Measurements from ENCODE around the gene NAP1L4.

NAP1L4 gene

DNA sequence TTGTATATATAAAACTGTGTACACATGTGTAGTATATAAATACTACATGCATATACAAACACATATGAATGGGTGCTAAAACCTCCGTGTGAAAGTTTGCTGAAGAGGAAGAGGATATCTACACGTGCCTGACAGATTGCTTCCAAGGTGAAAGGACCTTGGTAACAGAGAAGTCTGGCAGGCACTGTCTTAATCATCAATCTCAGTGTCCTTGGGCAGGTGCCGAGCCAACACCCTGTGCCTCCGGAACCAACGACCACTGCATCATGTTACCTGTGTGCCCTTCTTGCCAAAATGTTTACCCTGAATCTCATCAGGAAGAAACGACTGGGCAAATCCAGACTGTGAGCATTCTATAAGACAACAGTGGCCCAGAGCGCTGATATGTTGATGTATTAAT lies 15.0 kb downstream of the NAP1L4 start:
- TF ChIP-seq, protein P1, sequence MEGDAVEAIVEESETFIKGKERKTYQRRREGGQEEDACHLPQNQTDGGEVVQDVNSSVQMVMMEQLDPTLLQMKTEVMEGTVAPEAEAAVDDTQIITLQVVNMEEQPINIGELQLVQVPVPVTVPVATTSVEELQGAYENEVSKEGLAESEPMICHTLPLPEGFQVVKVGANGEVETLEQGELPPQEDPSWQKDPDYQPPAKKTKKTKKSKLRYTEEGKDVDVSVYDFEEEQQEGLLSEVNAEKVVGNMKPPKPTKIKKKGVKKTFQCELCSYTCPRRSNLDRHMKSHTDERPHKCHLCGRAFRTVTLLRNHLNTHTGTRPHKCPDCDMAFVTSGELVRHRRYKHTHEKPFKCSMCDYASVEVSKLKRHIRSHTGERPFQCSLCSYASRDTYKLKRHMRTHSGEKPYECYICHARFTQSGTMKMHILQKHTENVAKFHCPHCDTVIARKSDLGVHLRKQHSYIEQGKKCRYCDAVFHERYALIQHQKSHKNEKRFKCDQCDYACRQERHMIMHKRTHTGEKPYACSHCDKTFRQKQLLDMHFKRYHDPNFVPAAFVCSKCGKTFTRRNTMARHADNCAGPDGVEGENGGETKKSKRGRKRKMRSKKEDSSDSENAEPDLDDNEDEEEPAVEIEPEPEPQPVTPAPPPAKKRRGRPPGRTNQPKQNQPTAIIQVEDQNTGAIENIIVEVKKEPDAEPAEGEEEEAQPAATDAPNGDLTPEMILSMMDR (IDR thresholded peaks at IDR 0.05; ENCODE audit: low read depth, low read length): no peak
- in situ Hi-C loops (cut with HindIII; ENCODE audit: low sequenced_read_pairs): no loop called here
- no peak overlapping the region for H3K4me3 ChIP-seq (ENCODE audit: low read depth, low read length)
- DNase-seq (ENCODE audit: low read depth, low spot score): no peak

GRCh38 chr11:2976294-2977063 lies 15.7 kb downstream of the NAP1L4 start:
- TF ChIP-seq, protein P1 (IDR thresholded peaks at IDR 0.05; ENCODE audit: low read depth, low read length): no peak
- in situ Hi-C loops (cut with HindIII; ENCODE audit: low sequenced_read_pairs): no loop called here
- no peak for DNase-seq (ENCODE audit: low read depth, low spot score)
- H3K4me3 ChIP-seq (ENCODE audit: low read depth, low read length): no peak overlapping the region

DNA sequence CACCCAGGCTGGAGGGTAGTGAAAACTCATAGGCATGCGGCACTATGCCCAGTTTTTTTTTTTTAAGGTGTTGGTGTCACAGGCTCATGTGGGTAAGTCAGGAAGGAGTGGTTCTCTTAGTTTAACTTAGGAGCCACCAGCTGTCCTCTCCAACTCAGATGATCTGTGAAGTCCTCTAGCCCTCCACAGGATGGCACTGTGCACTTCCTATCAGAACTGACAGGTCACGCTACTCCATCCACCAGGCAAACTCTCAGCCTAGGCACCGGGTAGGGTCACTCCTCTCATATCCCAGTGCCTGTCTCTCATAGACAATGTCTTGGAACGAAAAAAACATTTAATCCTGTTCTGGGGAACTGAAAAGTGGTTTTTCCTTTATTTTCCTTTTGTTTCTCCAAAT lies 16.5 kb downstream of the NAP1L4 start:
- H3K4me3 ChIP-seq (ENCODE audit: low read depth, low read length): no peak overlapping the region
- TF ChIP-seq, protein P1 (IDR thresholded peaks at IDR 0.05; ENCODE audit: low read depth, low read length): peak; percentile 57
- in situ Hi-C loops (cut with HindIII; ENCODE audit: low sequenced_read_pairs): no loop called here
- DNase-seq (ENCODE audit: low read depth, low spot score): peak; percentile 42

- DNase-seq (ENCODE audit: low read depth, low spot score): no peak
- TF ChIP-seq, protein P1 (IDR thresholded peaks at IDR 0.05; ENCODE audit: low read depth, low read length): no peak
- in situ Hi-C loops (cut with HindIII; ENCODE audit: low sequenced_read_pairs): no loop called here
Observed at GRCh38 chr11:2974272-2974671, 17.9 kb downstream of the NAP1L4 start.

GRCh38 chr11:2968341-2968900 lies 23.7 kb downstream of the NAP1L4 start:
- TF ChIP-seq, protein P1 (IDR thresholded peaks at IDR 0.05; ENCODE audit: low read depth, low read length): no peak
- in situ Hi-C loops (cut with HindIII; ENCODE audit: low sequenced_read_pairs): no loop called here
- no peak for DNase-seq (ENCODE audit: low read depth, low spot score)
- H3K4me3 ChIP-seq (ENCODE audit: low read depth, low read length): no peak overlapping the region

More at GRCh38 chr11:2974272-2974671, 17.9 kb downstream of the NAP1L4 start:
- H3K4me3 ChIP-seq (ENCODE audit: low read depth, low read length): no peak overlapping the region

DNA sequence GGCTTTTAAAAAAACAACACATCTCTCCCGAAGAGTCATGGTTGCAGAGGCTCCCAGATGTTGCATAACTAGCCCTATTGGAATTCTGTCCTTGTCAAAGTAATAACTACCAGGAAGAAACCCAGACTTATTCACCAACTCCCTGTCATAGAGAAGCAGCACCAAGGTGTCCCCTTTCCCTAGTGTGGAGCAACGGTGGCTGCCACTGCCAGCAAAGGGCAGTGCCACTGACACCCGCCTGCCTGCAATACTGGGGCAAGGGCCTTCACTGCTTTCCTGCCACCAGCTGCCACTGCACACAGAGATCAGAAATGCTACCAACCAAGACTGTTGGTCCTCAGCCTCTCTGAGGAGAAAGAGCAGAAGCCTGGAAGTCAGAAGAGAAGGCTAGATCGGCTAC lies 27.3 kb downstream of the NAP1L4 start:
- in situ Hi-C loops (cut with HindIII; ENCODE audit: low sequenced_read_pairs): no loop called here
- no peak for DNase-seq (ENCODE audit: low read depth, low spot score)
- H3K4me3 ChIP-seq (ENCODE audit: low read depth, low read length): no peak overlapping the region
- TF ChIP-seq, protein P1 (IDR thresholded peaks at IDR 0.05; ENCODE audit: low read depth, low read length): no peak
